Chondrocyte (in vitro differentiated cells): Measurements from ENCODE around the gene KCNMB4. TPM values are rescaled to one million over a fixed set of nuclear protein-coding genes. Genes with fewer than 3 reads are reported as not detected.

Experiments used
- DNase-seq: peaks from one replicate; pipeline ENCODE4 v3.0.0; 2021; ENCODE audit warnings: mixed read lengths, low spot score
- H3K27ac Mint-ChIP-seq: one replicate; pipeline ENCODE4 v1.8.0; 2021; ENCODE audit warnings: mild to moderate bottlenecking, moderate library complexity, mixed read lengths; ENCODE audit not compliant: unreplicated experiment
- H3K27me3 Mint-ChIP-seq: 2 replicates; pipeline ENCODE4 v1.8.0; 2021; ENCODE audit warnings: low read depth, mixed read lengths
- H3K36me3 Mint-ChIP-seq: 2 replicates; pipeline ENCODE4 v1.8.0; 2021; ENCODE audit warnings: low read depth, mixed read lengths
- H3K4me1 Mint-ChIP-seq: 2 replicates; pipeline ENCODE4 v1.8.0; 2021; ENCODE audit warnings: low read depth, mild to moderate bottlenecking, mixed read lengths
- H3K4me3 Mint-ChIP-seq: one replicate; pipeline ENCODE4 v1.8.0; 2021; ENCODE audit warnings: mild to moderate bottlenecking, moderate library complexity, mixed read lengths; ENCODE audit not compliant: unreplicated experiment
- H3K9me3 Mint-ChIP-seq: 2 replicates; pipeline ENCODE4 v1.8.0; 2021; ENCODE audit warnings: low read depth, mixed read lengths
- CTCF ChIP-seq: fragments of 200-600 bp; sonication (generic); IDR thresholded peaks from 2 replicates; pipeline ENCODE4 v1.5.0; 2021; ENCODE audit warnings: antibody characterized with exemption, mild to moderate bottlenecking, moderate library complexity
- total RNA-seq: library from RNA; stranded (reverse); gene quantifications from 3 replicates; pipeline ENCODE4 v1.2.1, GENCODE V29; 2021

The KCNMB4 gene
- total RNA-seq, 1 donor from 2014 or later = 3.3 TPM

DNA sequence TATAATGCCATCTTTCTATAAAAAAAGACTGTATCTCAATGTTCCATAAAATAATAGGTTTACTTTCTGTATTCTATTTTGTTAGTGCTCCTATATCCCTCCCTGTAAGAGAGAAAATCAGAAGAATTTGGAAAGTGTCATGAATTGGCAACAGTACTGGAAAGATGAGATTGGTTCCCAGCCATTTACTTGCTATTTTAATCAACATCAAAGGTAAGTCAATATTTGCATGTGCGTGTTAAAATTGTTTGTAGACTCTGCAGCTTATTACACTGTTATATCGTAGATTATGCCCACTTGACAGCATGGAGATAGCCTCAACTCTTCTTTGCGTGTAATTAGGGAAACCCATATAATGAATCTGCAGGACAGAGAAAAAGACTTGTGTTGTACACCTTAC, 34.0 kb downstream of the KCNMB4 start:
- H3K36me3 Mint-ChIP-seq = peaks cover 4% of the 10 kb centered on the region

DNA sequence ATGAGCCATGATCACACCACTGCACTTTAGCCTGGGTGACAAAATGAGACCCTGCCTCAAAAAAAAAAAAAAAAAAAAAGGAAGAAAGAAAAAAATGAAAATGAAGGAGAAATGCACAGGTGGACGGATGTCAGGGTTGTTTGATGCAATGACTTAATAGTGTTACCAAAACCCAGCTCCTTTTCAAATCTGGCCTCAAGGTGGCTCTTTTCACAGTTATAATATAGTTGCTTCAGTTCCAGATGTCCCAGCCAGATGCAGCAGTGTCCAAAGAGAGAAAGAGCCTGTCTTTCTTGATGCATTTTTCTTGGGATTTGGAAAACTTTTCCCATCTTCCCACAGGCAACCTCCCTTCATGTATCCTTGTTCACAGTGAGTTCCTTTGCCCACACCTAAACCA, 36.5 kb downstream of the KCNMB4 start:
- Mint-ChIP-seq H3K27ac (no peak overlapping the region), H3K4me1 (no peaks in the 10 kb centered on the region), H3K4me3 (no peak overlapping the region), H3K9me3 (peaks cover 3% of the 10 kb centered on the region), H3K36me3 (peaks cover 9% of the 10 kb centered on the region), H3K27me3 (no peaks in the 10 kb centered on the region)
- no peak for DNase-seq
- peak; percentile 36 for TF ChIP-seq CTCF

More for the DNA sequence above, 34.0 kb downstream of the KCNMB4 start:
- DNase-seq = no peak
- Mint-ChIP-seq H3K4me1 (no peaks in the 10 kb centered on the region), H3K27ac (no peak overlapping the region), H3K9me3 (peaks cover 3% of the 10 kb centered on the region), H3K4me3 (no peak overlapping the region), H3K27me3 (no peaks in the 10 kb centered on the region)
- no peak for TF ChIP-seq CTCF

DNA sequence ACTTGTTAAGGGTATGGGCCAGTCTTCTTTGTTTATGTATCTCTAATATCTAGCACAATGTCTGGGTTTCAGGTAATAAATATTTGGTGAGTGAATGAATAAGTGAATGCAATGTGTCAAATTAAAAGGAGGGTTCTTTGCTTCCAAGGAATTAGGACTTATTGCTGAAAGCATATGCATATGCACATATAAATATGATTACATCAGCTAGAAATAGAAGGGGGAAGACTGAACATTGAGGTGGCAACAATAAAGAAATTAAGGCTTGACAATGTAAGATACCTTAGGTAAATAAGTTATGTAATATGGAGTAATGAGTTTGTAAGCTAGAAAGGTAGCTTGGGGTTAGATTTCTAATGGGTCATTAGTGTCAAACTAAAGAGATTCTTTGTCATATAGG, 37.7 kb downstream of the KCNMB4 start:
- Mint-ChIP-seq H3K4me1 (no peaks in the 10 kb centered on the region), H3K36me3 (peaks cover 9% of the 10 kb centered on the region), H3K9me3 (no peaks in the 10 kb centered on the region), H3K27ac (no peak overlapping the region), H3K27me3 (no peaks in the 10 kb centered on the region), H3K4me3 (no peak overlapping the region)
- no peak for TF ChIP-seq CTCF
- DNase-seq = no peak

DNA sequence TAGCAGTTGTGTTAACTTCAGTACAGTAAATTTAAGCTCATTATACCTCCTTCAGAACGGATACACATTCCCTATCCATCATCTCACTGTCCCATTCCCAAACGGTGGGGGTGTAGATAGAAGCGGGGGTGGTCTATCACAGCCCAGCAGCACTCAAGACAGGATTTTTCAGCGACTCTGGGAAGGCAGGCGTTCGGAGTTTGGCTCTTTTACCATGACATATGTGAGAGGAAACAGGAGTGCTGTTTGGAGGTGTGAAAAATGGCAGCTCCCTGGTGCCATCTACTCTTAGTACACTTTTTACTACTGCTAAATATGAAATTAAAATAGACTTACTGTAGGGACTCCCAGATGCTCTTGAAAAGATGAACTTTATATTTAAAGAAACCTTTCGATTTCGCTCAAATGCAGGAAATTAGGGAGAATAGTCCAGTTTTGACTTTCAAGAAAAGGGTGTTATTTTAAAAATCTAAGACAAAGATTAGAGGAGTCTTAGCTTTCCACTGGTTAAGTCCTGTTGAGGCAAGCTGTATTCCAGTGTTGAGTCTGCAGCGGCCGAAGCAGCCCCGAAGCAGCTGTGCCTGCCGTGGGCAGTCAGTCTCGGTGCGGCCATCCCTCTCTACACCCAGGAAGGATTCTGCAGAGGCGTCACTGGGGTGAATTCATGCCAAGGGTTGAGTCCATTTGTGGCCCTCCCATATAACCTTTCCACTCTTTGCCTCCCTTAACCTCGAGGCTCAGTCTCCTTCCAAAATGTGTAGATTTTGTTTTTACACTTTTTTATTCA, 42.1 kb downstream of the KCNMB4 start:
- H3K36me3 Mint-ChIP-seq = peaks cover 8% of the 10 kb centered on the region

DNA sequence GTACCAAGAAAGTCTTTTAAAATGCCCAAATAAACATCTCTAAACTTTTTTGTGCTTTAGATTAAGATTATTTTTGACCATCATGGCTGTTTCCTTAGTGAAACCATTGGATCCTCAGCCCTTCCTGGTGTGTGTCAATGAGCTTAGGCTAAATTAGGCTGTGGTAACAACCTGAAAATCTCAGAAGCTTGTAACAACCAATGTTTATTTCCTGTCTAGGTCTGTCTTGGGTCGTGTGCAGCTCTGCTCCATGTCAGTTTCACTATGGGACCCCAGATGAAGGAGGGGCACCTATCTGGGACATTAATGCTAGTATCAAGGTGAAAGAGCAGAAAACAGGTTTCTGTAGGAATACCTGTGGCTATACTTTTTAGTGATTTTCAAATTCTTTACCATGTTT, 49.9 kb downstream of the KCNMB4 start:
- H3K36me3 Mint-ChIP-seq = peaks cover 2% of the 10 kb centered on the region
- TF ChIP-seq CTCF = no peak
- H3K4me3 Mint-ChIP-seq = no peak overlapping the region
- H3K27me3 Mint-ChIP-seq = no peaks in the 10 kb centered on the region
- no peaks in the 10 kb centered on the region for H3K4me1 Mint-ChIP-seq
- peaks cover 5% of the 10 kb centered on the region for H3K9me3 Mint-ChIP-seq
- no peak overlapping the region for H3K27ac Mint-ChIP-seq
- no peak for DNase-seq

More for the DNA sequence above, 42.1 kb downstream of the KCNMB4 start:
- Mint-ChIP-seq H3K27ac (no peak overlapping the region), H3K4me1 (no peaks in the 10 kb centered on the region), H3K27me3 (no peaks in the 10 kb centered on the region), H3K9me3 (no peaks in the 10 kb centered on the region), H3K4me3 (no peak overlapping the region)
- no peak for DNase-seq
- TF ChIP-seq CTCF = no peak
